NOMO-1 (cell line): ENCODE measurements around the gene HTRA1.
A peak's percentile ranks its signal among the peaks of the same experiment; 100 is the strongest.

Experiments used
- DNase-seq, 2 experiments: peaks; one replicate each; lab custom pipeline; 2025; ENCODE audit not compliant: unreplicated experiment in 2 of 2; lab: John Stamatoyannopoulos, UW

HTRA1 gene

DNA sequence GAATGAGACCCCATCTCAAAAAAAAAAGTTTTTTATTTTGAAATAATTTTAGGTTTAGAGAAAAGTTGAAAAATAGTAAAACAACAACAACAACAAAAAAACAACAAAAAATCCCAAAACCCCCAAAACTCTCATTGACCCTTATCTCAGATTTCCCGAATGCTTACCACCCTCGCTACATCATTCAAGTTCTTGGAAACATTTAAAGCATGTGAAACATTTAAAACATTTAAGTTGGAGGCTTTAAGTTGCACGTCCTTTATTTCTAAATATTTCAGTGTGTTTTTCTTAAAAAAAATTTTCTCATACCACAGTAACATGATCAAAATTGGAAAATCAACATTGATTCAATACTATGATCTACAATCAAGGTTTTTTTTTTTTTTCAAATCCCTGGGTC, 7.3 kb upstream of the HTRA1 start:
- no peak for DNase-seq

DNA sequence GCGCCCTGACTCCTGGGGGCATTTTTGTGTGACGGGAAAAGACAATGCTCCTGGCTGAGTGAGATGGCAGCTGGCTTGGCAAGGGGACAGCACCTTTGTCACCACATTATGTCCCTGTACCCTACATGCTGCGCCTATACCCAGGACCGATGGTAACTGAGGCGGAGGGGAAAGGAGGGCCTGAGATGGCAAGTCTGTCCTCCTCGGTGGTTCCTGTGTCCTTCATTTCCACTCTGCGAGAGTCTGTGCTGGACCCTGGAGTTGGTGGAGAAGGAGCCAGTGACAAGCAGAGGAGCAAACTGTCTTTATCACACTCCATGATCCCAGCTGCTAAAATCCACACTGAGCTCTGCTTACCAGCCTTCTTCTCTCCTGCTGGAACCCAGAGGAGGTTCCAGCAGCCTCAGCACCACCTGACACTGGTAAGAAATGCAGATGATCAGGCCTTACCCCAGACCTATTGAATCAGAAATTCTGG, 6.7 kb upstream of the HTRA1 start, which contains the start of gene ARMS2:
Gene ARMS2, plus strand, starts transcription at position 51 of the 478 bp plus-strand sequence. Its CDS starts 75 bp downstream, at position 126.
- no peak for DNase-seq

DNA sequence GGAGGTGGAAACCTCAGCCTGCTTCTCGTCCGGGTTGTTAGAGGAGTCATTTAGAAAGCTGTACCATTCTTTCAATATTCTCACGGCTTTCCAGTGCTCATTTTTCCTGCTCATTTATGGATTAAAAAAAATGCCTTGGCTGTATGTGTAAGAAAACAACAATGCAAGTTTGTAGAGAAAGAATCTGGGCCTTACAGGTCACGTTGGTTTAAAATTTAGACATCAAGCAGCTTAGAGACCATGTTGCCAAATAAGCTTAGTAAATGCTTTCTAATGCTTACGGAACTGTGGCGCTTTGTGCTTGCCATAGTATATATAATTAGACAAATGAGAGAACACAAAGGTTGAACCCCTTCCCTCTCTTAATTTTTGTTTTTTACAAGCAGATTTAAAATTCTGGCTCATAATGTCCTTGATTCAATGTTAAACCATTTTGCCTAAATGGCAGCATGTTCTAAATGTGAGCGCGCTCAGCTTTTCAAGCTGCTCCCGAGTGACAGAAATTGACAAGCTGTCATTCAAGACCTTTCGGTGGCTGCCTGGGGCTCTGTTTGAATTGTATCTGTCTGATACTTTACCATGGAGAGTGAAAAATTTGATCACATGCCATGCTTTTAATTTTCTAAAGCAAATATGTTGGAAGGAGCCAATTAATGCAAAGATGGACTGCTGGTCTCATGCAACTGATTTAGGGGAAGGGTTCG, 5.8 kb upstream of the HTRA1 start:
- DNase-seq = no peak

DNA sequence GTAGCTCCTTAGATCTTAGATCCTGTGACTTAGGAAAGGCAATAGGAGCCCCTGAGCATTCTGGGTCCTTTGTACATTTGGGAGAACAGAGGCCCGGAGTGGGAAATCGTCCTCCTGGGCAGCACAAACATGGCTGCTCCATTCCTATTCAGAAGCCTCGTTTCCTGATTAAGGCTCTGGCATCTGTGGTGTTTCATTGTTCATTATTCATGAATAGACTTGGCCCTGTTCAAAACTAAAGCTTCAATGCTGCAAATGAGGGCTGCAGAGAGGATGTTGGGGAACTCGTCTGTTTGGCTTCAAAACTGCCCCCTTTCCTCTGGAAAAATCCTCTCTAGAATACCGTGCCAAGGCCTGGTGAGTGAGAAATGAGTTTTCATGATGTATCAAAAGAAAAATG, 3.4 kb upstream of the HTRA1 start:
- DNase-seq = no peak

DNA sequence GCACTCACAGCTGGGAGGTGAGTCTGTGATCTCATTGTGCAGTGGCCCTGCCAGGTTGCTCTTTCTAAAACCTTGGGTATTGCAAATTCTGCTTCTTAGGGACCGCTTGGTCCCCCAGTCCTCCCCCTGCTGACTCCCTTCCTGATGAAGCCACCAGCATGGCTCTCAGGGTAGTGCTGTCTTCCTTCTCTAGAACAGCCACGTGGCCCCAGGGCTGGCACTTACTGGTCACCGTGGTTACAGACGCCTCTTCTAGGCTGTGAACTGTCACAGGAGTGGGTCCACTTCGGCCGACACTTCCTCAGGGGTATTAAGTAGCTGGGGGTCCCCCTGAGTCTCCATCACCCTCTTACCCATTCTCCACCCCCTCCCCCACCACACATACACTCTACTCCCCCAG, 2.7 kb upstream of the HTRA1 start:
- DNase-seq = no peak

DNA sequence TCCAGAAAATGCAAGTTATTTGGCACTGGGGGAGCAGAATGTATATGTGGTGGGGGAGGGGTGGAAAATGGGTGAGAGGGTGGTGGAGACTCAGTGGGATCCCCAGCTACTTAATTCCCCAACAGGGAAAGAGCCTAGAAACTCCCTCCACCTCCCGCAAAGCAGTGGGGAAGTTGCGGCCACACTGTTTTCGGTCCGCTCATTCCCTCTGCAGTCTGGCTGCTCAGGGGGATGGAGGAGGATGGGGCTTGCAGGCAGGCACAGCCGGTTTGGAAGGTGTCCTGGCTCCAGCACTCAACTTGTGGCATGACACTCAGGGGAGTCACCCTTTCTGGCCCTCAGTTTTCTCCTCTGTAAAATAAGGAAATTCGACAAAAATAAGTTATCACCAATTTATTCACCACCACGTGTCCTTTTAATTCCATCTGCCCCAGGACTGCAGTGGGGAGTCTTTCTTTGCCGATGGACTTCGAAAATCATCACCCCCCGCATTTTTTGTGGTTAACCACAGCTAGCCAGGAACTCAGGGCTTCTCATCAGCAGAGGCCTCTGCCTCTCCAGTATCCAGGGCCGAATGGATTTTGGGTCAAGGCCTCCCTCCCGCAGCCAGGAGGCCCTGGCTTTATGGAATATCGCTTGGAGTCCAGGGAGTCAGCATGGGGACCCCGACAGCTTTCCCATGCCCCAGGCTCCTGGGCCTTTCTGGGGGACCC, 1.6 kb upstream of the HTRA1 start:
- no peak for DNase-seq

DNA sequence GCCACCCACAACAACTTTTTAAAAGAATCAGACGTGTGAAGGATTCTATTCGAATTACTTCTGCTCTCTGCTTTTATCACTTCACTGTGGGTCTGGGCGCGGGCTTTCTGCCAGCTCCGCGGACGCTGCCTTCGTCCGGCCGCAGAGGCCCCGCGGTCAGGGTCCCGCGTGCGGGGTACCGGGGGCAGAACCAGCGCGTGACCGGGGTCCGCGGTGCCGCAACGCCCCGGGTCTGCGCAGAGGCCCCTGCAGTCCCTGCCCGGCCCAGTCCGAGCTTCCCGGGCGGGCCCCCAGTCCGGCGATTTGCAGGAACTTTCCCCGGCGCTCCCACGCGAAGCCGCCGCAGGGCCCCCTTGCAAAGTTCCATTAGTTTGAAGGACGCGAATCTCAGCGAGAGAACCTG, 461 bp upstream of the HTRA1 start:
- no peak for DNase-seq

DNA sequence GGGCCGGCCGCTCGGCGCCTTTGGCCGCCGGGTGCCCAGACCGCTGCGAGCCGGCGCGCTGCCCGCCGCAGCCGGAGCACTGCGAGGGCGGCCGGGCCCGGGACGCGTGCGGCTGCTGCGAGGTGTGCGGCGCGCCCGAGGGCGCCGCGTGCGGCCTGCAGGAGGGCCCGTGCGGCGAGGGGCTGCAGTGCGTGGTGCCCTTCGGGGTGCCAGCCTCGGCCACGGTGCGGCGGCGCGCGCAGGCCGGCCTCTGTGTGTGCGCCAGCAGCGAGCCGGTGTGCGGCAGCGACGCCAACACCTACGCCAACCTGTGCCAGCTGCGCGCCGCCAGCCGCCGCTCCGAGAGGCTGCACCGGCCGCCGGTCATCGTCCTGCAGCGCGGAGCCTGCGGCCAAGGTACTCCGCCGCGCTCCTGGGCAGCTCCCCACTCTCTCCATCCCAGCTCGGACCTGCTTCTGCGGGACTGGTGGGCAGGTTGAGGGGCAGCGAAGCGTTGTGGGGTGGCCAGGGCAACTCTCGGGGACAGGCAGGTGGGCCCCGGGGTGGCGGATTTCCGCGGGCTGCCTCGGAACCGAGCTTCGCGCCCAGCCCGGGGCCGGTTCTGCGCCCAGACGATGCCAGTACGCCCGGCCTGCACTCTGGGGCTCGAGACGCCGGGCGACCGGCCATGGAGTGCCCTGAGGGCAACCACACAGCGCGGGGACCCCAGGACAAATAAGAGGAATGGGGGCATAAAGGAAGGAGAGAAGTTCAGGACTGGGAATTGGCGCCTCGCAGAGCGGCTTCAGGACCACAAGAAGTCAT, 578 bp downstream of the HTRA1 start:
- no peak for DNase-seq

DNA sequence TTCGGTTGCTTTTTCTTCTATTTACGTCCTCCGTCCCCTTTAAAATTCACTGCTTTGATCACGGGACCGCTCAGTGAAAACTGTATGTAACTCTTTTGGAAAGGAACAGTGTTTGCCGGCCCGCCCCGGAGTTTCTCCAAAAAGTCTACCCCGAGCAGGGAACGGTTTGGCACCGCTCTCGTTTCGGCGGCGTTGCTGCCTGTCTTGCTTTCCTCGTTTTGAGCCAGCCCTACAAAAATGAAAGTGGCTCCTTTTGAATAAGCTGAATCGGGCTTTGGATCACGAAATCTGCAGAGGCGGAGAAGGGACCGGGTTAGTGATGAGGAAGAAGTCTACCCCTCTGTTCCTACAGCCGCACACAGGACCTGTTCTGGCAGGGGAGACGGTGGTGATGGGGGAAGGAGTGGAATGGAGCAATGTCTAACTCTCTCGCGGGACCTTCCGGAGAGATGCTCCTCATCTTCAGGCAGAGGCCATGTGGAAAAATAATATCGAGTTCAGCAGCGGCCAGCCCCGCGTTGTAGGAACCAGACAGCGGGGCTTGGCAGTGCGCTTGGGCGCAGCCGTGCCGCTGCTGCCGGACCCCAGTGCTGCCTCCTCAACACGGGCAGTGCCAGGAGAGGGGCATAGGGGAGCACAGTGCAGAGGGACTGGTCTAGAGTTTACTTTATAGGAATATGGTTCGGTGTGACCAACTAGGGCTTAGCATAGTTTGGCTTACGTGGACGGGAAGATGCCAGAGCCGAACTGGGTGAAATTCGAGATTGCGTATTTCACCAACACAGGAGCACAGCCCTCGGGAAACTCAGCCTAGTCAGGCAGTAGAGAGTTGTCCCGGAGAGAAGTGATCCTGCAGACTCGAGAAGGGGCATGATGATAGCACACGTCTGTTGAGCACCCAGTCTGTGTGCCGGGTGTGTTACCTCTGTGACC, 1.4 kb downstream of the HTRA1 start:
- peak in 1 of 2 experiments; percentile 10 for DNase-seq

DNA sequence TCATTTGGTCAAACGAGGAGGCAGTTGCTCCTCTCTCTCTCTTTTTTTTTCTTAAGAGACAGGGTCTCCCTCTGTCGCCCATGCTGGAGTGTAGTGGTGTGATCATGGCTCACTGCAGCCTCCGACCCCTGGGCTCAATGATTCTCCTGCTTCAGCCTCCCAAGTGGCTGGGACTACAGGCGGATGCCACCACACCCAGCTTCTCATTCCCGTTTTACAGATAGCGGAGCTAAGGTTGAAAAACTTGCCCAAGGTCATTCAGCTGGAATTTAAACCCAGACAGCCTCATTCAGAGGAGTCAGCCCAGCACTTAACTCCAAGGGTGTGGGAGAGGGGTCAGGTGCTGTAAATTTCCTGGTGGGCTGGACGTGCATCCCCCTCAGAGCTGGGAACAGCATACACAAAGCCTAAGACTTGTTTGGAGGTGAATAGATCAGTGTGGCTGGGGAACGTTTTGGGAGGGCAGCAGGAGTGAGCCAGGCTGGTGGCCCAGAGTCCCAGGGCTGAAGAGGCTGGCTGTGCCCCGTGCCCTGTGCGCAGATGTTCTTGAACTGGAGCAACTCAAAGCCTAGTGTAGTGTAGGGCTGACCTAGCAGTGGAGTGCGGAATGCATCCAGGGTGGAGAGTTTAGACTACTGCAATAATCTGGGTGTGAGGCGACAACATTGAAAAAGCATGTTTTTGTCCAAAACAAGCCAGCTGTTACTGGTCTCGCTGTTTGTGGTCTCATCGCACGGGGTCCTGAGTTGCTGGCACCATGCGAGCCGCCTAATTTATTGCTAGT, 2.3 kb downstream of the HTRA1 start:
- no peak for DNase-seq

DNA sequence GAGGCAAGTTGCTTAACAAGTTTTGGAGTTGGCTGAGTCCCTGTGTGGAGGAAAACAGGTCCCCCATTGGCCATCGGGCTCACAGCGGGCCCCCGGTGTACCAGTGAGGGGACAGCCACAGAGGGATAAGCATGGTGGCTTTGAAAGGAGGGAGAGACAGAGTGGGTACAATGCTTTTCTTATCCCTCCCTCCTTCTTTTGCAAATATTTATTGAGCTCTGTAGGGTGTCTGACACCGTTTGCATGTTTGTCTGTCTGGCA, 2.8 kb downstream of the HTRA1 start:
- DNase-seq = no peak

DNA sequence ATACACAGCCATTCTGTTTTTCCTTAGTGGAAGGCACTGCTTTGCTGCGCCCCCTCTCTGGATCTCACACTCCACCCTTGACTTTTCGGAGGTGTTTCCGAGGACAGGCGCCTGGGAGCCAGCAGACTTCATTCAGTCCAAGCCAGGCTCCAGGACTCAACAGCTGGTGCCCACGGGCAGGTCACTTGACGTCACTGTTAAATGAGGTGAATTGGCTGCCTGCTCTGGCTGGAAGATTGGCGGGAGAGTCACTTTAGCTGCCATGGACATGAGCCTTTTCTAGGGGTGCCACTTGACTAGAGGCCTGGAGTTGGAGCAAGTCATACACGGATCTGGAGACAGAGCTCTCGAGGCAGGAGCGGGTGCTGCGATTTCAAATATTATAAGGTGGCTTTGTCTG, 3.2 kb downstream of the HTRA1 start:
- DNase-seq = no peak

DNA sequence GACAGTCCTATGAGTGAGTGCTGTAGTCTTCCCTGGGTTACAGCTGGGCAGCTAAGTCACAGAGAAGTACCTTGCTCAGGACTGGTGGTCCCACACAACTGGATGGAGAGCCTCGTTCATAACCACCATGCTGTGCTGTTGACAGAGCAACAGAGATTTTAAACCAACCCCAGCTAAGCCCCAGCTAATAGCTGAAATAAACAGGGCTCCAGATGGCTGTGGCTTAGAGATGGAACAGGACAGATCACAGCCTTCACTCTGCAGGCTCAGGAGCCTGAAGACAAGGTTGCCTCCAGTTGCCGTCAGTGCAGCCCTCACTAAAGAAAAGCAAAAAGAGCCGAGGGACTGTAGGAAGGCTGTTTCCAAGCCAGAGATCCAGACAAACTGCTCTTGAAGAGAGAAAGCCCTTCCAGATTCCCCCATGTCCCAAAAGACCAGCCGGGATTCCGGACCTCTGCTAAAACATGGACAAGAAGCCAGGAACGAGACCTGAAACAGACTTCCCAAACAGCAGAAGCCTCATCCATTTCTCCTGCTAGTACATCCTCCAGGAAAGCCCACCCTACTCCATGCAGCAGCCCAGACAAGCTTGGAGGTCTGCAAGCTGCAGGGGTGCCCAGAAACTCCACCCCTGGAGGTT, 4.2 kb downstream of the HTRA1 start:
- no peak for DNase-seq

DNA sequence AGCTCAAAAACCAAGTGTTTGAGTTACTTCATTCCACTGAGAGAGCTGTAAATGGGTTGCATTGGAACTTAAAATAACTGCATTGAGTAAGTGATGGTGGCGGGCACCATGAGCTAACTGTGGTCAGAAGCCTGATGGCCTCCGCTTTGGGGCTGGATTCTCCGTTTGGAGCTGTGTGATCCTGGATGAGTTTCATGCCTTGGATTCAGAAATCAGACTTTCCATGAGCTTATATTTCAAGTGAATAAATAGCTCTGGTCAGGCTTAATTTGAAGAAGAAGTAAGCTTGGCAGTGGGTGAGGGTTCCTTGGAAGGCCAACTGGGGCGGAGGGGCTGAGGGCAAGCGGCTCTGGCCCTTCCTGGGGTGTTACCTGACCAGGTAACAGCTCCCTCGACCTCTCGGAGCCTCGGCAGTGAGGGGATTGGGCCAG, 5.6 kb downstream of the HTRA1 start:
- DNase-seq = peak; percentile 29 to 62

DNA sequence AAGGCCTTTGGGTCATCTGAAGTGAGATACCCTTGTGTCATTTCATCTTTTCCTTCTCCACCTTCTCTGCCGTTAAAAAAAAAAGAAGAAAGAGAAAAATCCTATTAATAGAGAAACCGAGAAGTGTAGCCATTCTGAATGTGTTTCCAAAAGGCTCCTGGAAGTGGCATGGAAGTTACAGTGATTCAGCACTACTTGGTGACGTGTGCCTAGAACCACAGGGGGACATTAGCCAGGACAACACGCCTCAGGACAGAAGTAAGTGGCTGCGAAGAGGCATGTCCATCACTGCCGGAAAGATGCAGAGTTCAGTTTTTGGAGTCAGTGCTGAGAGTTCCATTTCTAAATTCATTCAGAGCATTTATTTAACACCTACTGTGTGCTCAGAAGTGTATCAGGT, 6.3 kb downstream of the HTRA1 start:
- no peak for DNase-seq

DNA sequence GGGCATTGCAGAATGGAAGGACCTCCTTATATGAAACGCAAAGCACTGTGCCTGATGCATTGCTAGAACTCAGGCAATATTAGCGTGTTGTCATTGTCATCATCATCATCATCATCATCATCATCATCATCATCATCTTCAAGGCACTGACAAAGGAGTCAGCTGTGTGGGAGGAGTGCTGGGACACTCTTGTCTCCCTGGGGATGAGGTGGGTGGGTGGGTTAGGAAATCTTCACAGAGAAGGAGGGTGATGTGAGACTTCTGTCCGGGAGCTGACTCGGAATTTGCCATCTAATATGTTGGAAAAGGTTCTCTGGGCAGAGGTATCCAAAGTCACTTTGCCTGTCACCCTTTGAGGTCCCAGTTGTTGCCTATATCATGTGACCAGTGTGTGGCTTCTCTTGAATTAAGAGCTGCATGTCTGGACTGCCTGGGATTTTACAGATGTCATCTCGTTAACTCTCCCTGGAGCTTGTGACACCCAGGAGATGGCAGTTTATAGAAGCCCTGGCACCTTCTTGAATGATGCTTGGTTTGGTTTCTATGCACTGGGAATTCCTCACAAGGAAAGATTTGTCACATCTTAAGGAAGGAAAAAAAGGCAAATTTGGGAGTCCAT, 7.1 kb downstream of the HTRA1 start:
- no peak for DNase-seq

DNA sequence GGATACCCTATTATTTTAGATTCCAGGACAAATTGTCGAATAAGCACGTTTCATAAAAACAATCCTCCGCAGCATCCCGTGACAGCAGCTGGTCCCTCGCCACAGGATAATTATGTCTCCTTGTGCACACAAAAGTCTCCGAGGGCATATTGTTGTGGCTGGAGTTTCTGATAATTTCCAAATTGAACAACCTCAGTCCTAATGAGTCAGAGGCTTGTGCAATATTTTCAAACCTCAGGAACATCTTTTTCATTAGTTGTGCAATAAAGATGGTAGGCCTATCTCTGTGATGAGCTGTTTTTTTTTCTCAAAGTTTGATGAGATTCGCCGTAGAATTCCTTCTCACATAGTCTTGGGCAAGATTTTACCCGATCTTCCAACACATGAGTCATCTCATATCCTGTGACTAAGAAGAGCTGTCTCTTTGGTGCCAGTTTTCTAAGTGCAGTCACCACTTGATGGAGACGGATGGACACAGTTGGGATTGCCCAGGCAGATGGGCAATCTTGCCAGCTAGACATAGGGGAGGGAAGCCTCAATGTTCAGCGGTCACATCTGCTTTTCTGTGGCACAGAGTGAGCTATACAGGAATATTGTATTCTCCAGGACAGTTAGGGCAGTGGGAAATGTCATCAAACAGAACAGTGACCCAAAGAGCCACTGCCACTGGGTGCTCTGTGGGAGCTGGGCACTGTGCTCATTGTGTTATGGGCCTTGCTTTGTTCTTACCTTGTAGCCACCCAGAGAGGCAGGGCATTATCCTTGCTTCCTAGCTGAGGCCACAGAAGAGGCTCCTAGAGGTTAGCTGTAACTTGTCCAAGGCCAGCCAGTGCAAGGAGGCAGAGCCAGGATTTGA, 7.8 kb downstream of the HTRA1 start:
- peak; percentile 72 to 89 for DNase-seq

DNA sequence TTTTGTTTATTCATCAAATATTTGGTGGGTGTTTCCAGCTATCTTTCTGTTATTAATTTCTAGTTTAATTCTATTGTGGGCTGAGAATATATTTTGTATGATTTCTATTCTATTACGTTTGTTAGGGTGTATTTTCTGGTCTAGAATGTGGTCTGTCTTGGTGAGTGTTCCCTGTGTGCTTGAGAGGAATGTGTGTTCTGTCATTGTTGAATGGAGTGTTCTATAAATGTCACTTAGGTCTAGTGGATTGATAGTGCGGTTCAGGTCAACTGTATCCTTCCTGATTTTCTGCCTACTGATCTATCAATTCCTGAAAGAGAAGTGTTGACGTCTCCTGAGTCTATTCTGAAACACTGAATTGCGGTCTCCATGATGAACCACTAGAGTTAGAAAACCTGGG, 8.5 kb downstream of the HTRA1 start:
- DNase-seq = no peak
